ENCODE measurements around the gene CACNG3.

- no peak for TF ChIP-seq EZH2 (IDR thresholded peaks at IDR 0.05; ENCODE audit: borderline replicate concordance, insufficient read depth, low read depth, low read length, poor library complexity, severe bottlenecking)
- no peak for TF ChIP-seq CTCF (IDR thresholded peaks at IDR 0.05)
Observed at GRCh38 chr16:24235806-24236205, 20.3 kb upstream of the CACNG3 start.
